ENCODE results near the gene SETD7. TPM values are rescaled to one million over a fixed set of nuclear protein-coding genes. Genes with fewer than 3 reads are reported as not detected.

SETD7 gene
- 97.5 and 101 TPM in 2 replicates for total RNA-seq

DNA sequence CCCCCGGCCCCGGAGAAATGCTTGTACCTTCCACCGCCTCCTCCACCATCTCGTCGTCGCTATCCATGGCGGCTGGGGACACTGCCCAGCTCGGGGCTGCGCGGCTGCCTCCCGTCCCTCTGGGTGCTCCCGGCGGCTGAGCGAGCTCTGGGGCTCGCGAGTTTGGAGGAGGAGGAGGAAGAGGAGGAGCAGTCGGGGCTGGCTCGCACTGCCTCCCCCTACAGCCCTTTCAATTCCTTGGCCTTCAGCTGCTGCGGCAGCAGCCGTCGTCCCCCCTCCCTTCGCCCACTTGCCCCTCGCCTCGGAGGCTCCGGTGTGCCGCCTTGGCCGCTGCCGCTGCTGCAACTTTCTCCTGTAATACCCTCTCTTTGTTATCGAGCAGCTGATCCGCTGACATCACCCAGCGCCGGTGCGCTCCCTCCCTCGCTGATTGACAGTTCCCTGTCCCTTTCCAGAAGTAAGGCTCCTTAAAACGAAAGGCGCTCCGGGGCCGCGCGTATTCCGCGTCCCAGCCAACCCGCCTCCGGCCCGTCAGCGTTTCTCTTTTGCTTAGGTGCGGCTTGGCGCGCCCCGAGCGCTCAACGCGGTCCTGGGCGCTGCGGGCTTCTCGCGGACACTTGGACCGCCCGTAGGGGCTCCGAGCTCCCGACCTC, at the start of gene SETD7:
TSS of gene SETD7 (minus strand) at position 149 of the 653 bp plus-strand sequence. CDS start at position 67, 82 bp downstream.

DNA sequence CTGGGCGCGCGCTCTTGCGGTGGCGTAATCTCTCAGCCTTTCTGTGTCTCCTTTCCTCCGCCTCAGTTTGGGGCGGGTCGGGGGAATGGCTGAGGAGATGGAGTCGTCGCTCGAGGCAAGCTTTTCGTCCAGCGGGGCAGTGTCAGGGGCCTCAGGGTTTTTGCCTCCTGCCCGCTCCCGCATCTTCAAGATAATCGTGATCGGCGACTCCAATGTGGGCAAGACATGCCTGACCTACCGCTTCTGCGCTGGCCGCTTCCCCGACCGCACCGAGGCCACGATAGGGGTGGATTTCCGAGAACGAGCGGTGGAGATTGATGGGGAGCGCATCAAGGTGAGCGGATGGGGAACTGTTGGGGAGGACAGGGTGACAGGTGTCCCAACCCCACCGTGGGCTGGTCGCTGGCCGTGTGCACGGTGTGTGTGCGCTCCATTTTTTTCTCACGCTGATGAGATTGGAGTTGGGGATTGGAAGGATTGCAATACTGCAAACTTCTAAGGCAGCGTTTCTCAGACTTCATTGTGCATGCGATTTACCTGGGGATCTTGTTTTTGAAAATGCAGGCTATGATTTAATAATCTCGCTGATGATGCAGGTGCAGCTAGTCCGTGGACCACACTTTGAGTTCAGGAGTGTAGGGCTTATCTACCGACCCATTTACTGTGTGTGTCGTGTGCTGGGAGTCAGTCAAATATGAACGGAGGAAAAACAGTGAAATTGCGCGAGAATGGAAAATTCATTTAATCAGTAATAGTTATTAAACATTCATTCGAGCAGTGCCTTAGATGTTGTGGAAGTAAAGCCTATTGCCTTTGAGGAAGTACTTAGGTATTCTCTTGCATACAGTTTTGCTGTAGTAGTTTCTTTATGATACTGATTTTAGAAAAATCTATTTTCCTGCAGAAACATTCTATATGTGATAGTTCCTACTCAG, 101.6 kb downstream of the SETD7 start, which contains the start of gene RAB33B:
TSS of gene RAB33B (plus strand) at position 11 of the 935 bp plus-strand sequence. CDS start at position 86, 75 bp downstream.

Other genes with a start within 250 kb of the SETD7 start
- gene RAB33B, start 102.1 kb downstream of the SETD7 start, total RNA-seq, result 13.8 and 22.0 TPM in 2 replicates
- 12.8 and 24.2 TPM in 2 replicates for gene MGST2, start 109.6 kb upstream of the SETD7 start, total RNA-seq

Measured in regular cardiac myocyte (primary cell).